Endothelial cell of umbilical vein (primary cell): Measurements from ENCODE around the gene IFT74. TPM values are rescaled to one million over a fixed set of nuclear protein-coding genes. Genes with fewer than 3 reads are reported as not detected.

ENCODE experiments used
- BruUV-seq: library from RNA; stranded (reverse); fragments of 400-500 nt; replicated peaks from 2 replicates; lab custom pipeline; 2021; lab: Mats Ljungman, UMichigan
- CTCF ChIA-PET: fragments of 300-600, 350-600 bp; sonication (Branson Sonifier 250); formaldehyde crosslinking; loops from one replicate; lab custom pipeline; 2021; ENCODE audit warnings: antibody characterized with exemption, inconsistent platforms; lab: Charles Lee
- POLR2A ChIA-PET: fragments of 300-600, 350-600 bp; sonication (Branson Sonifier 250); formaldehyde crosslinking; loops from one replicate; lab custom pipeline; 2021; ENCODE audit warnings: antibody characterized with exemption, inconsistent platforms; lab: Charles Lee
- DNase-seq: peaks from one replicate; pipeline ENCODE4 v3.0.0-alpha.2; 2011; ENCODE audit warnings: low read depth, low spot score
- FAIRE-seq: peaks from 2 replicates; lab custom pipeline; 2011; peaks lifted over from hg19 to GRCh38; lab: Jason Lieb, UNC
- H2AFZ ChIP-seq: 2 replicates; pipeline ENCODE4 v1.6.0; 2012; ENCODE audit warnings: low read depth, low read length, control low read depth, inconsistent platforms
- H3K27ac ChIP-seq: 2 replicates; pipeline ENCODE4 v1.5.1; 2011; ENCODE audit warnings: low read depth, mild to moderate bottlenecking, control low read depth, low read length, moderate library complexity; ENCODE audit not compliant: insufficient read depth
- H3K27me3 ChIP-seq, 2 experiments: 2 replicates each; pipeline versions ENCODE4 v1.6.0 to v1.6.1; 2011; ENCODE audit warnings: low read length in 2 of 2, mixed read lengths in 1 of 2; ENCODE audit not compliant: control insufficient read depth in 2 of 2, insufficient read depth in 2 of 2
- H3K36me3 ChIP-seq, 2 experiments: 2 replicates in 1 of 2; 3 replicates in 1 of 2; pipeline ENCODE4 v1.5.1; 2011; ENCODE audit warnings: low read length in 2 of 2, mild to moderate bottlenecking in 1 of 2, moderate library complexity in 1 of 2; ENCODE audit not compliant: control insufficient read depth in 2 of 2, insufficient read depth in 2 of 2; ENCODE audit errors: extremely low read depth in 1 of 2
- H3K4me1 ChIP-seq: 3 replicates; pipeline ENCODE4 v1.5.1; 2011; ENCODE audit warnings: mild to moderate bottlenecking, low read length; ENCODE audit not compliant: control insufficient read depth, insufficient read depth; ENCODE audit errors: extremely low read depth
- H3K4me2 ChIP-seq: 2 replicates; pipeline ENCODE4 v1.6.1; 2011; ENCODE audit warnings: low read length, control low read depth, mixed read lengths; ENCODE audit not compliant: insufficient read depth
- H3K4me3 ChIP-seq, 3 experiments: fragments of 200-600 bp in 1 of 3; sonication (generic), shearing (Covaris generic) in 1 of 3; replicated peaks in 1 of 3; 2 replicates each; pipeline ENCODE4 v1.5.1; 2011 to 2016; ENCODE audit warnings: control low read depth in 3 of 3, low read length in 3 of 3, mild to moderate bottlenecking in 2 of 3, inconsistent platforms in 1 of 3, low read depth in 1 of 3, moderate library complexity in 1 of 3; ENCODE audit not compliant: insufficient read depth in 1 of 3
- H3K79me2 ChIP-seq: 2 replicates; pipeline ENCODE4 v1.6.0; 2012; ENCODE audit warnings: low read length, inconsistent platforms; ENCODE audit not compliant: control insufficient read depth, insufficient read depth
- H3K9ac ChIP-seq: replicated peaks from 2 replicates; pipeline ENCODE3; 2011; ENCODE audit warnings: low read length, control low read depth; ENCODE audit not compliant: insufficient read depth; ENCODE audit errors: extremely low read depth
- H3K9me1 ChIP-seq: replicated peaks from 3 replicates; pipeline ENCODE4 v1.6.0; 2011; ENCODE audit warnings: mild to moderate bottlenecking, low read length; ENCODE audit not compliant: control insufficient read depth, insufficient read depth; ENCODE audit errors: extremely low read depth
- H3K9me3 ChIP-seq: replicated peaks from 2 replicates; pipeline ENCODE4 v1.5.1; 2012; ENCODE audit warnings: low read length, inconsistent platforms; ENCODE audit not compliant: control insufficient read depth, insufficient read depth
- H4K20me1 ChIP-seq: replicated peaks from 2 replicates; pipeline ENCODE3; 2011; ENCODE audit warnings: mild to moderate bottlenecking, low read length; ENCODE audit not compliant: control insufficient read depth, insufficient read depth; ENCODE audit errors: extremely low read depth
- EZH2 ChIP-seq: IDR thresholded peaks from 2 replicates; pipeline ENCODE4 v1.6.1; 2012; ENCODE audit warnings: borderline replicate concordance, low read depth, mild to moderate bottlenecking, moderate library complexity, low read length, inconsistent platforms; ENCODE audit not compliant: severe bottlenecking
- FOS ChIP-seq: IDR thresholded peaks from 2 replicates; pipeline ENCODE4 v1.6.1; 2011; ENCODE audit warnings: mild to moderate bottlenecking, low read length, moderate library complexity, borderline replicate concordance; ENCODE audit not compliant: insufficient read depth
- GATA2 ChIP-seq: IDR thresholded peaks from 2 replicates; pipeline ENCODE4 v1.7.0; 2011; ENCODE audit warnings: low read depth, mild to moderate bottlenecking, moderate library complexity, mixed read lengths, low read length; ENCODE audit not compliant: insufficient read length, insufficient read depth
- JUN ChIP-seq: IDR thresholded peaks from 2 replicates; pipeline ENCODE4 v1.6.1; 2011; ENCODE audit warnings: borderline replicate concordance, low read depth; ENCODE audit not compliant: insufficient read length, insufficient read depth
- MYC ChIP-seq: IDR thresholded peaks from one replicate; pipeline ENCODE4 v1.6.1; 2011; ENCODE audit warnings: mild to moderate bottlenecking, low read depth, low read length
- POLR2A ChIP-seq: IDR thresholded peaks from 2 replicates; pipeline ENCODE4 v1.6.1; 2012; ENCODE audit warnings: low read depth, mild to moderate bottlenecking, control low read depth, low read length
- POLR2AphosphoS5 ChIP-seq: IDR thresholded peaks from 2 replicates; pipeline ENCODE4 v1.6.1; 2012; ENCODE audit warnings: low read depth, mild to moderate bottlenecking, control low read depth, low read length, moderate library complexity; ENCODE audit not compliant: insufficient read depth
- dilution Hi-C: fragments of 300-500 bp; cut with MboI; formaldehyde crosslinking; loops from one replicate; pipeline ENCODE4 v1.15.0; 2019; ENCODE audit warnings: low sequenced_read_pairs; ENCODE audit not compliant: extremely low pct_ligation_motif_present
- intact Hi-C: fragments of 100-400 bp; cut with micrococcal nuclease; formaldehyde crosslinking; loops from one replicate; pipeline ENCODE4 v1.10.0; 2022
- polyA plus RNA-seq, 4 experiments: library from polyadenylated mRNA; depleted of rRNA in 3 of 4; stranded (reverse) in 3 of 4; unstranded in 1 of 4; fragments of >200 nt; gene quantifications; 2 replicates each; pipeline versions ENCODE4 v1.2.1 to v1.2.3, GENCODE V29; 2011 to 2012; ENCODE audit warnings: missing spikeins in 1 of 4
- total RNA-seq: library from RNA; stranded (reverse); gene quantifications from 2 replicates; pipeline ENCODE4 v1.2.3, GENCODE V29; 2021
- TF ChIP-seq, protein P1 (sequence below), 2 donors: IDR thresholded peaks; 1 replicate in 1 of 2; 2 replicates in 1 of 2; pipeline ENCODE4 v1.5.1; 2011; ENCODE audit warnings: low read length in 2 of 2, mild to moderate bottlenecking in 2 of 2, moderate library complexity in 2 of 2, control low read depth in 1 of 2, inconsistent platforms in 1 of 2, low read depth in 1 of 2; ENCODE audit not compliant: insufficient read depth in 1 of 2; ENCODE audit errors: extremely low read depth in 1 of 2

Gene IFT74
- total and polyA plus RNA-seq, 2 donors (not counting 3 experiments of a cell fraction or from before 2014, with no cell fraction given), result 3.4 to 10.8 TPM

DNA sequence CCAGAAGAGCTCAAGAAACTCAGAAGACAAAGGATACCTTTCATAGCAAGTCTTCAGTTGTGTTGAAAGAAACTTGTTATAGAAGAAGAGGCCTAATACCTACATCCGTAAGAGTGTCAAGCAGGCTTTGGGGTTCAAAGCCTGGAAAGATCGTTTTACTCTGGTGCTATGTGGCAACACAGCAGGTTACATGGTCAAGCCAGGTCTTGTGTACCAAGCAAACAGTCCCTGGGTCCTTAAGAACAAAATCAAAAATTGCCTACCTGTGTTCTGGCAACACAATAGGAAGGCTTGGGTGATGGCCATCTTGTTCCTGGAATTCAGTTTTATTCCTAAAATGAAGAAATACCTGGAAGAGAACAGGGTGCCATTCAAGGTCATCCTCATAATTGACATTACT, 81.3 kb downstream of the IFT74 start:
- FAIRE-seq, result no peak
- Histone ChIP-seq H3K9me3 (no peaks in the 10 kb centered on the region), H3K4me1 (no peaks in the 10 kb centered on the region), H3K4me2 (no peak overlapping the region), H3K36me3 (no peaks in the 10 kb centered on the region), H3K27me3 (no peaks in the 10 kb centered on the region), H3K4me3 (no peak overlapping the region), H2AFZ (no peak overlapping the region), H3K27ac (no peak overlapping the region), H3K79me2 (no peaks in the 10 kb centered on the region), H3K9me1 (no peaks in the 10 kb centered on the region), H4K20me1 (no peaks in the 10 kb centered on the region), H3K9ac (no peak overlapping the region)
- CTCF ChIA-PET, result no interaction called here
- intact Hi-C loops, result no loop called here
- dilution Hi-C loops, result no loop called here
- no peak for DNase-seq
- POLR2A ChIA-PET, result no interaction called here
- BruUV-seq, result no TSS peak
- no peak for TF ChIP-seq POLR2AphosphoS5

DNA sequence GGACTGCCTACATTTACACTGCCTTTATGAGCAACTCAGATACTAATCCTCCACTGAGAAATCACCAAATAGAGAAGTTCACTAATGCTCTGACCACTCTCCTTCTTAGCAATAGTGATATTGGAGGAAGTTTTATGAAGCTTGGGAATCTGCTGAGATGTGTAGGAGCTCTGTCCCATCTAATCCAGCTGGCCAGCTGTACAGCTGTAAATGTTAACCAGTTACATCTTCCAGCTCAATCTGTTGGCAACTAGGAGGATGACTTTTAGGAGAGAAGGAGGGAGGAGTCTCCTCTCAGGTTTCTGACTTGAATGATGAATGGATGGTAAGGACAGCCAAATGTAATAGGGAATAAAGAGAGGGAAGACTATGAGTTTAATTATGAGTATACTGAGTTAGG, 85.5 kb downstream of the IFT74 start:
- no peaks in the 10 kb centered on the region for H3K4me1 ChIP-seq
- no peak overlapping the region for H3K4me3 ChIP-seq
- H3K9me1 ChIP-seq, result no peaks in the 10 kb centered on the region
- no TSS peak for BruUV-seq
- dilution Hi-C loops, result no loop called here
- no peaks in the 10 kb centered on the region for H3K79me2 ChIP-seq
- FAIRE-seq (no peak), DNase-seq (no peak)
- CTCF ChIA-PET, result interaction anchor here (0.9 kb wide), 1 partner anchor 30 kb away, joined by 3 read pairs; no protein-coding TSS in a partner anchor
- POLR2A ChIA-PET, result no interaction called here
- H3K27me3 ChIP-seq, result no peaks in the 10 kb centered on the region
- intact Hi-C loops, result no loop called here
- H4K20me1 ChIP-seq, result no peaks in the 10 kb centered on the region
- no peak overlapping the region for H3K27ac ChIP-seq
- H3K36me3 ChIP-seq, result no peaks in the 10 kb centered on the region
- no peaks in the 10 kb centered on the region for H3K9me3 ChIP-seq
- H3K9ac ChIP-seq, result no peak overlapping the region
- TF ChIP-seq EZH2 (no peak), JUN (no peak), FOS (no peak), GATA2 (no peak), MYC (no peak), POLR2AphosphoS5 (no peak), POLR2A (no peak)
- TF ChIP-seq, protein P1, sequence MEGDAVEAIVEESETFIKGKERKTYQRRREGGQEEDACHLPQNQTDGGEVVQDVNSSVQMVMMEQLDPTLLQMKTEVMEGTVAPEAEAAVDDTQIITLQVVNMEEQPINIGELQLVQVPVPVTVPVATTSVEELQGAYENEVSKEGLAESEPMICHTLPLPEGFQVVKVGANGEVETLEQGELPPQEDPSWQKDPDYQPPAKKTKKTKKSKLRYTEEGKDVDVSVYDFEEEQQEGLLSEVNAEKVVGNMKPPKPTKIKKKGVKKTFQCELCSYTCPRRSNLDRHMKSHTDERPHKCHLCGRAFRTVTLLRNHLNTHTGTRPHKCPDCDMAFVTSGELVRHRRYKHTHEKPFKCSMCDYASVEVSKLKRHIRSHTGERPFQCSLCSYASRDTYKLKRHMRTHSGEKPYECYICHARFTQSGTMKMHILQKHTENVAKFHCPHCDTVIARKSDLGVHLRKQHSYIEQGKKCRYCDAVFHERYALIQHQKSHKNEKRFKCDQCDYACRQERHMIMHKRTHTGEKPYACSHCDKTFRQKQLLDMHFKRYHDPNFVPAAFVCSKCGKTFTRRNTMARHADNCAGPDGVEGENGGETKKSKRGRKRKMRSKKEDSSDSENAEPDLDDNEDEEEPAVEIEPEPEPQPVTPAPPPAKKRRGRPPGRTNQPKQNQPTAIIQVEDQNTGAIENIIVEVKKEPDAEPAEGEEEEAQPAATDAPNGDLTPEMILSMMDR (IDR thresholded peaks at IDR 0.05; ENCODE audit: extremely low read depth in 1 of 2, insufficient read depth in 1 of 2, low read depth in 1 of 2, low read length in 2 of 2), result no peak
- H2AFZ ChIP-seq, result no peak overlapping the region
- H3K4me2 ChIP-seq, result no peak overlapping the region
